Osteocyte (in vitro differentiated cells): Measurements from ENCODE around the gene CDK4. TPM values are rescaled to one million over a fixed set of nuclear protein-coding genes. Genes with fewer than 3 reads are reported as not detected.

Experiments used
- DNase-seq: peaks from one replicate; pipeline ENCODE4 v3.0.0; 2021; ENCODE audit warnings: mixed read lengths; ENCODE audit not compliant: unreplicated experiment; ENCODE audit errors: extremely low spot score
- H3K27ac Mint-ChIP-seq: one replicate; pipeline ENCODE4 v1.8.0; 2021; ENCODE audit warnings: mild to moderate bottlenecking, mixed read lengths; ENCODE audit not compliant: unreplicated experiment
- H3K27me3 Mint-ChIP-seq: one replicate; pipeline ENCODE4 v1.8.0; 2021; ENCODE audit warnings: mixed read lengths; ENCODE audit not compliant: unreplicated experiment
- H3K36me3 Mint-ChIP-seq: one replicate; pipeline ENCODE4 v1.8.0; 2021; ENCODE audit warnings: mixed read lengths; ENCODE audit not compliant: unreplicated experiment
- H3K4me1 Mint-ChIP-seq: one replicate; pipeline ENCODE4 v1.8.0; 2021; ENCODE audit warnings: mixed read lengths; ENCODE audit not compliant: unreplicated experiment
- H3K4me3 Mint-ChIP-seq: one replicate; pipeline ENCODE4 v1.8.0; 2021; ENCODE audit warnings: mild to moderate bottlenecking, moderate library complexity, mixed read lengths; ENCODE audit not compliant: unreplicated experiment
- H3K9me3 Mint-ChIP-seq: one replicate; pipeline ENCODE4 v1.8.0; 2021; ENCODE audit warnings: mixed read lengths; ENCODE audit not compliant: unreplicated experiment
- CTCF ChIP-seq: fragments of 200-600 bp; sonication (generic); IDR thresholded peaks from 2 replicates; pipeline ENCODE4 v1.5.0; 2021; ENCODE audit warnings: antibody characterized with exemption, mild to moderate bottlenecking, moderate library complexity
- total RNA-seq: library from RNA; stranded (reverse); gene quantifications from 2 replicates; pipeline ENCODE4 v1.2.1, GENCODE V29; 2021

Gene CDK4
- total RNA-seq, 1 donor from 2014 or later, result 142 TPM

- Mint-ChIP-seq H3K36me3 (peaks cover 11% of the 10 kb centered on the region), H3K4me3 (peak overlapping the region; percentile 75), H3K4me1 (peaks cover 27% of the 10 kb centered on the region), H3K9me3 (no peaks in the 10 kb centered on the region), H3K27ac (peak overlapping the region; percentile 61), H3K27me3 (no peaks in the 10 kb centered on the region)
- no peak for DNase-seq
- TF ChIP-seq CTCF, result peak; percentile 77
Observed at GRCh38 chr12:57756406-57757341, 4.6 kb upstream of the CDK4 start.

- Mint-ChIP-seq H3K36me3 (peaks cover 14% of the 10 kb centered on the region), H3K4me1 (peaks cover 36% of the 10 kb centered on the region), H3K4me3 (peak overlapping the region; percentile 75), H3K27ac (peak overlapping the region; percentile 48), H3K27me3 (no peaks in the 10 kb centered on the region), H3K9me3 (no peaks in the 10 kb centered on the region)
- no peak for TF ChIP-seq CTCF
- DNase-seq, result no peak
Observed at GRCh38 chr12:57755454-57756372, 3.6 kb upstream of the CDK4 start.

- TF ChIP-seq CTCF, result no peak
- no peak for DNase-seq
- Mint-ChIP-seq H3K36me3 (peaks cover 20% of the 10 kb centered on the region), H3K27ac (no peak overlapping the region), H3K4me1 (peaks cover 41% of the 10 kb centered on the region), H3K27me3 (no peaks in the 10 kb centered on the region), H3K4me3 (no peak overlapping the region), H3K9me3 (no peaks in the 10 kb centered on the region)
Observed at GRCh38 chr12:57755194-57755453, 3.0 kb upstream of the CDK4 start.

DNA sequence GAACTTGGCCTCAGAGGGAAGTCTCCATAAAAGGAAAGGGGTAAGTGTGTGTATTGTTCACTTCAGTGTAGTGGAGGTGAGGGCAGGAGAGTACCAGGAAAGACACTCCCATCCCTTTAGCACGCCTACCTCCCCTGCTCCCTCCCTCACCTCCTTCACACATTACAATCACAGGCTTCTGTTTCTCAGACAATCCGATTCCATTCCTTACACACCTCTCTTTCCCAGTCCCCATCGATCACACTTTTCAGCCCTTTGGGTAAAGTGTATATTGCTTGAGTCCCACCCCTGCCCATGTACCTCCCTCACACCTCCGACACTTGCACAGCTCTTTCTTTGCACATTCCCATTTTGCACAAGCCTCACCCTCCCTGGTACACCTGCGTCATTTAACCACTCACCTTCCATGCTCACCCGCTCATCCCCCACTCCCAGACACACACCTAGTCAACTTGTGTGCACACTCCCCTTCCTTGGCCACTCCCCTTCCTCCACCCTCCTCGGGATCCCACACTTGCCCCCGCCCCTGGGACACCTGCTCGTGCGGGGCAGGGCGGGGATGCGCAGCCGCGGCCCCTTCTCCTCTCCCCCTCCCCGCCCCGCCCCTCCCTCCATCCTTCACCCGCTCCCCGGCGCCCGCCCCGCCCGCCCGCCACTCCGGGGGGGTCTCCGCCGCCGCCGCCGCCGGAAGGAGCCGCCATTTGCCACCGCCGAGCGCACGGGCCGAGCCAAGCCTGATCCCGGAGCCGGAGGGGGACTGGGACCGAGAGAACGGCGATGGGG, 2.5 kb upstream of the CDK4 start, which contains the start of gene MARCHF9:
Gene MARCHF9 (plus strand): TSS at position 693 of the 783 bp plus-strand sequence. CDS start 426 bp downstream, outside the sequence.
- peak within 1 kb of the TSS; percentile 88 for H3K4me3 Mint-ChIP-seq
- H3K27me3 Mint-ChIP-seq, result no peaks in the 10 kb centered on the region
- H3K4me1 Mint-ChIP-seq, result peaks cover 41% of the 10 kb centered on the region
- peak within 1 kb of the TSS; percentile 68 for H3K27ac Mint-ChIP-seq
- peaks cover 21% of the 10 kb centered on the region for H3K36me3 Mint-ChIP-seq
- no peak for DNase-seq
- no peaks in the 10 kb centered on the region for H3K9me3 Mint-ChIP-seq
- no peak for TF ChIP-seq CTCF
